ENCODE measurements around the gene HYAL1. TPM values are rescaled to one million over a fixed set of nuclear protein-coding genes. Genes with fewer than 3 reads are reported as not detected.

HYAL1 gene
- total RNA-seq, 4 donors from 2014 or later = 1.8 to 8.9 (median 4.8) TPM

- Histone ChIP-seq H3K27ac (no peak overlapping the region), H3K4me3 (no peak overlapping the region), H3K4me1 (peaks cover 32 to 50% (median 32%) of the 10 kb centered on the region in 3 donors), H3K9me3 (no peaks in the 10 kb centered on the region), H3K27me3 (no peaks in the 10 kb centered on the region), H3K36me3 (peaks cover 0 to 13% (median 0%) of the 10 kb centered on the region in 3 donors)
- intact Hi-C loops (cut with DNase I) = no loop called here
- TF ChIP-seq CTCF (IDR thresholded peaks at IDR 0.05) (no peak), POLR2A (IDR thresholded peaks at IDR 0.05) (no peak)
- 84 to 100% methylated on average over 4 to 5 of the region's 18 CpGs for WGBS, 2 donors
- no peak for DNase-seq
Measured at GRCh38 chr3:50296721-50297383, 6.5 kb downstream of the HYAL1 start.

- Histone ChIP-seq H3K27ac (no peak overlapping the region), H3K4me1 (peaks cover 39 to 51% (median 39%) of the 10 kb centered on the region in 3 donors), H3K36me3 (peaks cover 0 to 13% (median 0%) of the 10 kb centered on the region in 3 donors), H3K27me3 (no peaks in the 10 kb centered on the region), H3K9me3 (no peaks in the 10 kb centered on the region), H3K4me3 (no peak overlapping the region)
- 87 to 96% methylated on average over 6 to 8 of the region's 8 CpGs for WGBS, 2 donors
- no peak for DNase-seq
- intact Hi-C loops (cut with DNase I) = no loop called here
- TF ChIP-seq POLR2A (IDR thresholded peaks at IDR 0.05) (no peak), CTCF (IDR thresholded peaks at IDR 0.05) (no peak)
Measured at GRCh38 chr3:50295553-50296431, 7.6 kb downstream of the HYAL1 start.

GRCh38 chr3:50294492-50295403, 8.6 kb downstream of the HYAL1 start:
- Histone ChIP-seq H3K27ac (no peak overlapping the region), H3K36me3 (peaks cover 6 to 22% (median 7%) of the 10 kb centered on the region in 3 donors), H3K4me3 (no peak overlapping the region), H3K9me3 (no peaks in the 10 kb centered on the region), H3K4me1 (peaks cover 29 to 50% (median 35%) of the 10 kb centered on the region in 3 donors), H3K27me3 (no peaks in the 10 kb centered on the region)
- intact Hi-C loops (cut with DNase I) = no loop called here
- no peak for DNase-seq
- no peak for TF ChIP-seq POLR2A (IDR thresholded peaks at IDR 0.05)
- WGBS, 2 donors = 87 to 92% methylated on average over 7 to 11 of the region's 22 CpGs

GRCh38 chr3:50294089-50294488, 9.3 kb downstream of the HYAL1 start:
- H3K4me3 ChIP-seq = no peak overlapping the region
- no peak for DNase-seq
- no peaks in the 10 kb centered on the region for H3K27me3 ChIP-seq
- TF ChIP-seq POLR2A (IDR thresholded peaks at IDR 0.05) (no peak), CTCF (IDR thresholded peaks at IDR 0.05) (no peak)
- 82 to 100% methylated on average over 2 to 4 of the region's 4 CpGs for WGBS, 2 donors
- peaks cover 28 to 49% (median 33%) of the 10 kb centered on the region in 3 donors for H3K4me1 ChIP-seq
- intact Hi-C loops (cut with DNase I) = no loop called here
- H3K27ac ChIP-seq = no peak overlapping the region
- peaks cover 13 to 29% (median 14%) of the 10 kb centered on the region in 3 donors for H3K36me3 ChIP-seq
- H3K9me3 ChIP-seq = no peaks in the 10 kb centered on the region

GRCh38 chr3:50293079-50293801, 10.1 kb downstream of the HYAL1 start:
- H3K4me1 ChIP-seq = peaks cover 22 to 42% (median 27%) of the 10 kb centered on the region in 3 donors
- TF ChIP-seq POLR2A (IDR thresholded peaks at IDR 0.05) = no peak
- TF ChIP-seq CTCF (IDR thresholded peaks at IDR 0.05) = no peak
- H3K27me3 ChIP-seq = no peaks in the 10 kb centered on the region
- peak overlapping the region; percentile 84 to 92 (median 91) for H3K27ac ChIP-seq
- peak overlapping the region in 2 of 4 donors; percentile 71 to 90 for H3K4me3 ChIP-seq
- DNase-seq = no peak
- no peaks in the 10 kb centered on the region for H3K9me3 ChIP-seq
- intact Hi-C loops (cut with DNase I) = no loop called here
- peaks cover 21 to 38% (median 22%) of the 10 kb centered on the region in 3 donors for H3K36me3 ChIP-seq
- WGBS, 2 donors = 66 to 77% methylated on average over 6 to 7 of the region's 12 CpGs

Measured in esophagus squamous epithelium (tissue), 5 donors.